ENCODE results near the gene RFFL.
A peak's percentile ranks its signal among the peaks of the same experiment; 100 is the strongest.
"Not testable (repeated sequence)": the region's sequence is repeated elsewhere in the genome, so short reads cannot be mapped to it uniquely, and the experiment has no call there.

The RFFL gene

GRCh38 chr17:35046740-35047283 lies 16.7 kb downstream of the RFFL start:
- DNase-seq, result peak; percentile 50

DNA sequence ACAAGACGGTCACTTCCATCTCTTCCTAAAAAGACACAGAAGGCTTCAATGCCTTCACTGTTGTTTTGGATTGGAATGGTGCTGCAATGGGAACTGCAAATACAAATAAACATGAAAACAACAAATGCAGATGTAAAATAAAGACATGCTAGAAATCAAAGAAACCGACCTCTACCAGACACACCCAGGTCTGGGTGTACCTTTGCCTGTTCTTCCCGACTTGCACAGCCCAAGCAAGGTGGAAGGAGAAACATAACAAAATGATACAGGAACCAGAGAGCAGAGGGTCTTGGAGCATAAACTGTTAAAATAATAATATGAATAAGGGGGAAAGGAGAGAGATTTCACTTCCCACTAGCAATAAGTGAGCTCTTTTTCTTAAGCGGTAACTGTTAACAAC lies 17.3 kb downstream of the RFFL start:
- no peak for DNase-seq

GRCh38 chr17:35045458-35045979 lies 18.0 kb downstream of the RFFL start:
- not testable (repeated sequence) for DNase-seq

GRCh38 chr17:35044181-35044580 lies 19.3 kb downstream of the RFFL start:
- no peak for DNase-seq

- no peak for DNase-seq
Measured at GRCh38 chr17:35041390-35041789, 22.1 kb downstream of the RFFL start.

GRCh38 chr17:35038453-35038852 lies 25.1 kb downstream of the RFFL start:
- no peak for DNase-seq

- DNase-seq, result no peak
Measured at GRCh38 chr17:35030780-35031179, 32.7 kb downstream of the RFFL start.

GRCh38 chr17:35028531-35029262 lies 34.8 kb downstream of the RFFL start:
- no peak for DNase-seq

GRCh38 chr17:35028097-35028496 lies 35.4 kb downstream of the RFFL start:
- not testable (repeated sequence) for DNase-seq

GRCh38 chr17:35025541-35025940 lies 38.0 kb downstream of the RFFL start:
- DNase-seq, result no peak

DNA sequence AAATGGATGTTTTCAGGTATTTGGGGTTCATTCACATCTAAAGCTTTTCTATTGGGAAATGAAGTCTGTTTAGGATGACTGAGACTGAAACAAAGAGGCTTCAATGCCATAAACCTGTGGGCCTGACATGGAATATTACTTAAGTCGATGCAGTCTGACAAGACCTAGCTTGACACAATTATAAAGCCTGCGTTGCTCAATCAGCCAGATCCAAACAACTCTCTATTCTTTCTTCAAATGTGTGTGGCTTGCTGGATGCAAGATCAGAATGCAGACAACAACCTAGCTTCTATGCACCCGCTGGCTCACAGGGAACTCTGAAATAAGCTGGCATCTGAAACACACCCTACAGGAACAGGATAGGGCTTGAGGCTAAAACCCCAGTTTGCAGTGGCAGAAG lies 40.0 kb downstream of the RFFL start:
- DNase-seq, result no peak

- DNase-seq, result peak; percentile 59
Measured at GRCh38 chr17:35022536-35023063, 40.9 kb downstream of the RFFL start.

- no peak for DNase-seq
Measured at GRCh38 chr17:35021520-35022380, 41.8 kb downstream of the RFFL start.

GRCh38 chr17:35019386-35020179 lies 43.9 kb downstream of the RFFL start:
- no peak for DNase-seq

GRCh38 chr17:35018814-35019213 lies 44.7 kb downstream of the RFFL start:
- no peak for DNase-seq

DNA sequence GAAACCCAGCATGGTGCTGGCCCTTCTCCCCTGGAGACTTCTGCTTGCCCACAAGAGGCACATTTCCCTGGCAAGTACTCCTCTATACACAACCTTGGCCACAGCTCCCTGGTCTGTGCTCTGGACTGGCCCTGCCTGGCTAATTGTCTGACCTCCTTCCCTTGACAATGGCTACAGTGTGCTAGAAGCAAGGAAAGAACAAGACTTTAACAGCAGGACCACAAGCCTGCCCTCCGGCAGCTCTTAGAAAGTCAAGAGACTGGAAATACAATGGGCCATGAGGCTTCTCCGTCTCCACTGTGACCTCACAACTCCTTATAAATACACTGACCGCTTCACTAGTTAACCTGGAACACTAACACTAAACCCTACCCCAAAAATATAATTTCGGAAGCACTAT lies 46.5 kb downstream of the RFFL start:
- no peak for DNase-seq

DNA sequence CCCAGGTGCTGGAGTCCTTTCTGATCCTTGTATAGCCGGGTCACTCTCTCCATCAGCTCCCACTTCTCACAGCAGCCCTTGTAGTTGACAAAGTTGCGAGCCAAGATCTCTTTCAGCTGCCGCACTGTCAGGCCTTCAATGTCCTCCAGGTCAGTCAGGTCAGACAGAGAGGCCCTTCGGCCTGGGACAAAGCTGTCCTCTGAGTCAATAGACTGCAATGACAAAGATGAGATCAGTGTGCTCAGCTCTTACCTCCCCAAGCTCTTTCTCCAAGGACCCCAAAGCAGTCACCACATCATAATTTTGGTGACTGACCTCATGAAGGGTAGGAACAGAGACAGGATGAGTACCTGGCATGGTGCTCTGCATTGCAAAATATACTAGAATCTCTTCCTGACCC lies 47.1 kb downstream of the RFFL start:
- no peak for DNase-seq

DNA sequence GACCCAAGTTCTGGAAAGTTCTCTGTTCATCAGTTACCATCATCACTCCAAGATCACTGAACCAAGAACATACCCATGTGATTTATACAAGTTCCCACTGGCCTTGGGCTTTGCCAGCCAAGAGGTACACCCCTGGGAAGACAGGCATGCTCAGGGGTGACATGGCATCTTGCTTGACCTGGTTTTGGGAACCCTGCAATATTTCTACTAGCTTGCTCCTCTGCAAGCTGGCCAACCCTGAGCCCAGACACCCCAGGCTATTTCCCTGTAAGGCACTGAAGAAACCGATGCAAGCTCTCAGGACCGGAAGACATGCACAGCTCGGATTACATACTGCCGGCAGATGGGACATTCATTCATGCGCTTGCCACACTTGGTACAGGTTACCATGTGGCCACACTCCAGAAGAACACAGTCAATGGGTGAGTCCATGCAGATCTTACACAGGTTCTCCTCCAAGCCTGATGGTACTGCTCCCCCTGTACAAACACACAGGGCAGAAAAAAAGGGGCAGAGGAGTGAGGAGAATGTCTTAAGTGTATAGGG lies 51.8 kb downstream of the RFFL start:
- DNase-seq, result no peak

- no peak for DNase-seq
Measured at GRCh38 chr17:35010093-35010492, 53.4 kb downstream of the RFFL start.

DNA sequence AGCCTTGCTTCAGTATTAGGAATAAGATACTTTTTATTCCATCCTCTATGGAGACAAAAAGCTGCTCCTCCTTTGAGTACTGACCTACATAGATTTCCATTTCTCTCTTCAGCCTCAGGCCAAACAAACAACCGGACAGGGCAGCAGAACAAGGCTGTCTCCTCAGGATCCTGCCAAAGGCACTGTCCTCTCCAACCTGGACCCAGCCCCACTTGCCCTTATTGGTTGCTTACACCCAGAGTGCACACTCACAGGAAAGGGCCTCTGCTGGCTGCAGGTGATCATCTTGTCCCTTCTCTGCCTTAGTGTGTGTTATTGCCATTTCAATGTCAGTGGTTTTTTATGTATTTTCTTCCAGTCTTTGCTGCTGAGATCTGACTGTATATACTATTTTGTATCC lies 56.5 kb downstream of the RFFL start:
- DNase-seq, result no peak

- no peak for DNase-seq
Measured at GRCh38 chr17:35006345-35006744, 57.2 kb downstream of the RFFL start.

DNA sequence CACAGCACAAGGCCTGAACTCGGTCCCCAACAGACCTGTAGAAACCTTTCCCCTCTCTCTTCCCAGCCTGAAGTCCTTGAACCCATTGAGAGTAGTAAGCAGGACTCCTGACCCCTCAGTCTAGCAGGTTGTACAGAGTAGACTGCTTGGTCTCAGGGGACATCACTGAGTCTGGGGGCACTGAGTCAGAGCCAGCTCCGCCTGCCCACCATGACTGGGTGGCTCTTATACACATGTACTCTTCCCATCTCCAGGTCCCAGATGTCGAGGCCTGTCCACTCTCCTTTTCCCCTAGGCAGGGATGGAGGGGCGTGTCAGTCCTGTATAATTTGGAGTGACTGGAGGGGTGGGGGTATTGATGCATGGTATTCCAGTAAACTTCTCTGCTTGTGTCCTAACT lies 59.7 kb downstream of the RFFL start:
- no peak for DNase-seq
